H9 (cell line): ENCODE results near the gene SLC16A4. TPM values are rescaled to one million over a fixed set of nuclear protein-coding genes. Genes with fewer than 3 reads are reported as not detected.

Experiments
- DNase-seq: peaks from one replicate; pipeline ENCODE4 v3.0.0-alpha.2; 2017
- H2AFZ ChIP-seq: one replicate; pipeline ENCODE4 v1.6.1; 2013; ENCODE audit warnings: mild to moderate bottlenecking, low read length, control low read depth, moderate library complexity
- H2AK5ac ChIP-seq: 2 replicates; pipeline ENCODE4 v1.6.1; 2013; ENCODE audit warnings: low read length, control low read depth, mixed read lengths; ENCODE audit not compliant: insufficient read length
- H2BK120ac ChIP-seq: one replicate; pipeline ENCODE4 v1.6.1; 2013; ENCODE audit warnings: low read depth, mild to moderate bottlenecking, low read length, control low read depth, inconsistent platforms; ENCODE audit not compliant: poor library complexity, severe bottlenecking
- H2BK12ac ChIP-seq: 2 replicates; pipeline ENCODE4 v1.6.1; 2013; ENCODE audit warnings: low read length, control low read depth, mixed read lengths, low read depth; ENCODE audit not compliant: insufficient read length
- H2BK15ac ChIP-seq: 2 replicates; pipeline ENCODE4 v1.6.1; 2013; ENCODE audit warnings: low read depth, low read length, control low read depth
- H2BK20ac ChIP-seq: one replicate; pipeline ENCODE4 v1.6.1; 2013; ENCODE audit warnings: low read depth, mild to moderate bottlenecking, low read length, control low read depth, inconsistent platforms; ENCODE audit not compliant: poor library complexity, severe bottlenecking
- H2BK5ac ChIP-seq: 2 replicates; pipeline ENCODE4 v1.6.1; 2013; ENCODE audit warnings: low read length, control low read depth, mixed read lengths; ENCODE audit not compliant: insufficient read length
- H3K14ac ChIP-seq: 2 replicates; pipeline ENCODE4 v1.6.1; 2013; ENCODE audit warnings: low read length, control low read depth; ENCODE audit not compliant: insufficient read depth
- H3K18ac ChIP-seq: 2 replicates; pipeline ENCODE4 v1.6.1; 2013; ENCODE audit warnings: low read depth, mild to moderate bottlenecking, mixed read lengths, low read length, control low read depth; ENCODE audit not compliant: insufficient read length
- H3K23ac ChIP-seq: 2 replicates; pipeline ENCODE4 v1.6.1; 2013; ENCODE audit warnings: low read length, control low read depth, mixed read lengths, low read depth; ENCODE audit not compliant: insufficient read length
- H3K23me2 ChIP-seq: 2 replicates; pipeline ENCODE4 v1.6.1; 2013; ENCODE audit warnings: low read depth, mild to moderate bottlenecking, mixed read lengths, low read length, control low read depth; ENCODE audit not compliant: insufficient read length, poor library complexity, severe bottlenecking
- H3K27ac ChIP-seq: 2 replicates; pipeline ENCODE4 v1.5.1; 2013; ENCODE audit warnings: low read length, control low read depth, mixed read lengths, low read depth; ENCODE audit not compliant: insufficient read length
- H3K27me3 ChIP-seq: 2 replicates; pipeline ENCODE4 v1.6.1; 2013; ENCODE audit warnings: low read length, control low read depth, inconsistent platforms; ENCODE audit not compliant: insufficient read depth
- H3K4ac ChIP-seq: 2 replicates; pipeline ENCODE4 v1.6.1; 2013; ENCODE audit warnings: low read depth, mild to moderate bottlenecking, control low read depth, inconsistent platforms, low read length, moderate library complexity
- H3K4me1 ChIP-seq: 2 replicates; pipeline ENCODE4 v1.6.1; 2013; ENCODE audit warnings: low read length, control low read depth, inconsistent platforms; ENCODE audit not compliant: insufficient read depth
- H3K4me2 ChIP-seq: 2 replicates; pipeline ENCODE4 v1.6.1; 2013; ENCODE audit warnings: low read length, control low read depth, mixed read lengths; ENCODE audit not compliant: insufficient read length, insufficient read depth
- H3K56ac ChIP-seq: 2 replicates; pipeline ENCODE4 v1.6.1; 2013; ENCODE audit warnings: low read depth, mild to moderate bottlenecking, mixed read lengths, low read length, control low read depth; ENCODE audit not compliant: insufficient read length
- H3K79me1 ChIP-seq: 2 replicates; pipeline ENCODE4 v1.6.1; 2013; ENCODE audit warnings: low read depth, mild to moderate bottlenecking, moderate library complexity, low read length, control low read depth, inconsistent platforms; ENCODE audit not compliant: insufficient read depth, poor library complexity, severe bottlenecking
- H3K79me2 ChIP-seq: 2 replicates; pipeline ENCODE4 v1.6.1; 2013; ENCODE audit warnings: low read length, control low read depth, inconsistent platforms; ENCODE audit not compliant: insufficient read depth
- H3K9ac ChIP-seq: 2 replicates; pipeline ENCODE4 v1.6.1; 2013; ENCODE audit warnings: low read length, control low read depth, mixed read lengths; ENCODE audit not compliant: insufficient read length; ENCODE audit errors: extremely low read depth
- H3K9me3 ChIP-seq: one replicate; pipeline ENCODE4 v1.6.1; 2013; ENCODE audit warnings: low read depth, low read length, inconsistent platforms; ENCODE audit not compliant: control insufficient read depth
- H3T11ph ChIP-seq: one replicate; pipeline ENCODE4 v1.6.1; 2013; ENCODE audit warnings: mild to moderate bottlenecking, low read length, control low read depth, inconsistent platforms
- H4K20me1 ChIP-seq: one replicate; pipeline ENCODE4 v1.6.1; 2013; ENCODE audit not compliant: control insufficient read depth, insufficient read length, insufficient read depth
- H4K5ac ChIP-seq: 2 replicates; pipeline ENCODE4 v1.6.1; 2013; ENCODE audit warnings: low read depth, mild to moderate bottlenecking, mixed read lengths, low read length, control low read depth; ENCODE audit not compliant: insufficient read length
- H4K8ac ChIP-seq: replicated peaks from 2 replicates; pipeline ENCODE4 v1.6.1; 2013; ENCODE audit warnings: low read length, control low read depth, mixed read lengths, low read depth; ENCODE audit not compliant: insufficient read length
- H4K91ac ChIP-seq: 2 replicates; pipeline ENCODE4 v1.6.1; 2013; ENCODE audit warnings: low read depth, mild to moderate bottlenecking, moderate library complexity, mixed read lengths, low read length, control low read depth; ENCODE audit not compliant: insufficient read length
- H3K27ac Mint-ChIP-seq, 3 experiments: 2 replicates in 2 of 3; 3 replicates in 1 of 3; pipeline ENCODE4 v1.8.0; 2020 to 2021; ENCODE audit warnings: mixed read lengths in 3 of 3, mild to moderate bottlenecking in 1 of 3, moderate library complexity in 1 of 3
- H3K27me3 Mint-ChIP-seq: 2 replicates; pipeline ENCODE4 v1.8.0; 2021; ENCODE audit warnings: low read depth, mild to moderate bottlenecking, moderate library complexity, mixed read lengths
- H3K36me3 Mint-ChIP-seq, 3 experiments: 2 replicates in 2 of 3; 3 replicates in 1 of 3; pipeline ENCODE4 v1.8.0; 2020 to 2021; ENCODE audit warnings: low read depth in 3 of 3, mixed read lengths in 3 of 3; ENCODE audit not compliant: insufficient read depth in 1 of 3
- H3K4me1 Mint-ChIP-seq, 2 experiments: 2 replicates each; pipeline ENCODE4 v1.8.0; 2020; ENCODE audit warnings: mixed read lengths in 2 of 2
- H3K4me3 Mint-ChIP-seq, 2 experiments: 2 replicates in 1 of 2; 3 replicates in 1 of 2; pipeline ENCODE4 v1.8.0; 2020 to 2021; ENCODE audit warnings: mild to moderate bottlenecking in 2 of 2, mixed read lengths in 2 of 2, moderate library complexity in 1 of 2
- H3K9me3 Mint-ChIP-seq, 2 experiments: 2 replicates in 1 of 2; 3 replicates in 1 of 2; pipeline ENCODE4 v1.8.0; 2020; ENCODE audit warnings: mild to moderate bottlenecking in 2 of 2, mixed read lengths in 2 of 2, moderate library complexity in 1 of 2
- WGBS: extraction: QIAGEN DNeasy Blood & Tissue Kit; methylation state at CpG from one replicate; pipeline ENCODE4 v1.1.7; 2013; ENCODE audit warnings: missing lambda C conversion rate, low lambda C conversion rate, mixed read lengths; ENCODE audit not compliant: insufficient read length; ENCODE audit errors: extremely low coverage; 5-methylcytosine and 5-hydroxymethylcytosine counted together
- total RNA-seq: library from RNA; stranded (reverse); gene quantifications from 2 replicates; pipeline ENCODE4 v1.2.1, GENCODE V29; 2021
- TF ChIP-seq, protein P1 (sequence below): fragments of 200-600 bp; sonication (generic); conservative IDR thresholded peaks from 3 replicates; pipeline ENCODE4 v1.8.0; 2021; ENCODE audit warnings: antibody characterized with exemption, mild to moderate bottlenecking

The SLC16A4 gene
- total RNA-seq, 1 experiment from 2014 or later: 0.17 TPM

DNA sequence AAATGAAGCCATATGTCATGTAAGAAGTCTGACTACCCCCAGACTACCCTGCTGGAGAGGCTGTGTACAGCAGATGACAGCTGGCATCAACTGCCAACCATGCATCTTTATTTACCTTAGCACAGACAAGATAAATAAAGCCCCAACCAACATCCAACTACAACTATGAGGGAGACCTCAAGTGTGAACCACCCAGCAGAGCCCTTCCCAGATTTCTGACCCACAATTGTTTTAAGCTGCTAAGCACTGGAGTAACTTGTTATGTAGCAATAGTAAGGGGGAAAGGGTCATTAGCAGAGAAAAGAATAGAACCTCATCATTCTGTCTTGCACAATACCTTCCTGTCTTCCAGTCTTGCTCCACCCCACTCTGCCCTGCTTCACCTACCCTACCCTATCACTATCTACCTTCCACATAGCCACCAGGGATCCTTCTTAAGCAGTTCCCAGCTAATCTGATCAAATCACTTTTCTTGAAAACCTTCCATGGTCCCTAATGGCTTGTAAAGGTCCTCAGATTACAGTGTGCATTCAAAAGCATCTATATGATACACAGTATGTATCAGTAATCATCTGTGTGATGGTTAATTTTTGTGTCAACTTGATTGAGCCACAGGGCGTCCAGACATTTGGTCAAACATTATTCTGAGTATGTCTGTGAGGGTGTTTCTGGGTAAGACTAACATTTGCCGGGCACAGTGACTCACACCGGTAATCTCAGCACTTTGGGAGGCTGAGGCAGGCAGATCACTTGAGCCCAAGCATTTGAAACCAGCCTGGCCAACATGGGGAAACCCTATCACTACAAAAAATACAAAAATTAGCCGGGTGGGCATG lies 71.3 kb downstream of the SLC16A4 start:
- no peak overlapping the region for H3K14ac ChIP-seq
- no peak overlapping the region for H2BK5ac ChIP-seq
- no peaks in the 10 kb centered on the region for H3K79me2 ChIP-seq
- H3K27me3 Mint-ChIP-seq: peaks cover 2% of the 10 kb centered on the region; the same call in 1 of the 2 replicates
- no peak overlapping the region for H4K91ac ChIP-seq
- H4K20me1 ChIP-seq: no peaks in the 10 kb centered on the region
- no peaks in the 10 kb centered on the region; a peak in 1 of 5 replicates for H3K9me3 Mint-ChIP-seq
- TF ChIP-seq, protein P1, sequence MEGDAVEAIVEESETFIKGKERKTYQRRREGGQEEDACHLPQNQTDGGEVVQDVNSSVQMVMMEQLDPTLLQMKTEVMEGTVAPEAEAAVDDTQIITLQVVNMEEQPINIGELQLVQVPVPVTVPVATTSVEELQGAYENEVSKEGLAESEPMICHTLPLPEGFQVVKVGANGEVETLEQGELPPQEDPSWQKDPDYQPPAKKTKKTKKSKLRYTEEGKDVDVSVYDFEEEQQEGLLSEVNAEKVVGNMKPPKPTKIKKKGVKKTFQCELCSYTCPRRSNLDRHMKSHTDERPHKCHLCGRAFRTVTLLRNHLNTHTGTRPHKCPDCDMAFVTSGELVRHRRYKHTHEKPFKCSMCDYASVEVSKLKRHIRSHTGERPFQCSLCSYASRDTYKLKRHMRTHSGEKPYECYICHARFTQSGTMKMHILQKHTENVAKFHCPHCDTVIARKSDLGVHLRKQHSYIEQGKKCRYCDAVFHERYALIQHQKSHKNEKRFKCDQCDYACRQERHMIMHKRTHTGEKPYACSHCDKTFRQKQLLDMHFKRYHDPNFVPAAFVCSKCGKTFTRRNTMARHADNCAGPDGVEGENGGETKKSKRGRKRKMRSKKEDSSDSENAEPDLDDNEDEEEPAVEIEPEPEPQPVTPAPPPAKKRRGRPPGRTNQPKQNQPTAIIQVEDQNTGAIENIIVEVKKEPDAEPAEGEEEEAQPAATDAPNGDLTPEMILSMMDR: no peak
- H2BK15ac ChIP-seq: no peak overlapping the region
- H3K56ac ChIP-seq: no peak overlapping the region
- no peaks in the 10 kb centered on the region for H3K36me3 Mint-ChIP-seq
- H2AK5ac ChIP-seq: no peak overlapping the region
- no peaks in the 10 kb centered on the region for H3K9me3 ChIP-seq
- no peak overlapping the region for H4K5ac ChIP-seq
- DNase-seq: no peak
- H3K27ac Mint-ChIP-seq: no peak overlapping the region; a peak in 1 of 7 replicates
- no peak overlapping the region for H3K27ac ChIP-seq
- H3K18ac ChIP-seq: no peak overlapping the region
- H2BK120ac ChIP-seq: no peak overlapping the region
- H3K9ac ChIP-seq: no peak overlapping the region
- H2AFZ ChIP-seq: no peak overlapping the region
- H4K8ac ChIP-seq: no peak overlapping the region
- H3K4me1 ChIP-seq: no peaks in the 10 kb centered on the region
- H3K23ac ChIP-seq: no peak overlapping the region
- H3K27me3 ChIP-seq: no peaks in the 10 kb centered on the region
- no peak overlapping the region for H2BK12ac ChIP-seq
- H3K4me1 Mint-ChIP-seq: no peaks in the 10 kb centered on the region
- no CpG with 5 or more reads among the region's 4 CpGs for WGBS
- no peak overlapping the region for H3K4me2 ChIP-seq
- no peak overlapping the region for H3K4me3 Mint-ChIP-seq
- no peaks in the 10 kb centered on the region for H3K23me2 ChIP-seq
- no peak overlapping the region for H3T11ph ChIP-seq
- H3K79me1 ChIP-seq: no peaks in the 10 kb centered on the region
- no peak overlapping the region for H2BK20ac ChIP-seq
- no peak overlapping the region for H3K4ac ChIP-seq
